ENCODE results near the gene PIAS3.
"Not testable (repeated sequence)": the region's sequence is repeated elsewhere in the genome, so short reads cannot be mapped to it uniquely, and the experiment has no call there.

Gene PIAS3

GRCh38 chr1:145828367-145829026 is 30.4 kb downstream of the PIAS3 start:
- in situ Hi-C loops (cut with MboI; ENCODE audit: low sequenced_read_pairs) = no loop called here

- in situ Hi-C loops (cut with MboI; ENCODE audit: low sequenced_read_pairs) = no loop called here
Measured at GRCh38 chr1:145827966-145828365, 30.9 kb downstream of the PIAS3 start.

GRCh38 chr1:145826030-145826429 is 32.9 kb downstream of the PIAS3 start:
- in situ Hi-C loops (cut with MboI; ENCODE audit: low sequenced_read_pairs) = no loop called here

- in situ Hi-C loops (cut with MboI; ENCODE audit: low sequenced_read_pairs) = no loop called here
Measured at GRCh38 chr1:145824499-145824842, 34.4 kb downstream of the PIAS3 start.

- in situ Hi-C loops (cut with MboI; ENCODE audit: low sequenced_read_pairs) = no loop called here
Measured at GRCh38 chr1:145823565-145824498, 35.0 kb downstream of the PIAS3 start, which contains the start of the genes POLR3C and RNF115. Gene POLR3C, plus strand, starts transcription at chr1:145824200. Its CDS starts 1,577 bp downstream, at chr1:145825777. Gene RNF115, minus strand, starts transcription at chr1:145824095. Its CDS starts 222 bp downstream, at chr1:145823873.

- in situ Hi-C loops (cut with MboI; ENCODE audit: low sequenced_read_pairs) = not testable (repeated sequence)
Measured at GRCh38 chr1:145822779-145823331, 36.0 kb downstream of the PIAS3 start.

- in situ Hi-C loops (cut with MboI; ENCODE audit: low sequenced_read_pairs) = not testable (repeated sequence)
Measured at GRCh38 chr1:145818095-145818494, 40.8 kb downstream of the PIAS3 start.

GRCh38 chr1:145812977-145813810 is 45.7 kb downstream of the PIAS3 start:
- in situ Hi-C loops (cut with MboI; ENCODE audit: low sequenced_read_pairs) = not testable (repeated sequence)

GRCh38 chr1:145806844-145807243 is 52.0 kb downstream of the PIAS3 start:
- in situ Hi-C loops (cut with MboI; ENCODE audit: low sequenced_read_pairs) = no loop called here

GRCh38 chr1:145806408-145806807 is 52.5 kb downstream of the PIAS3 start:
- in situ Hi-C loops (cut with MboI; ENCODE audit: low sequenced_read_pairs) = no loop called here

GRCh38 chr1:145805057-145805456 is 53.8 kb downstream of the PIAS3 start:
- in situ Hi-C loops (cut with MboI; ENCODE audit: low sequenced_read_pairs) = no loop called here

GRCh38 chr1:145804235-145805045 is 54.4 kb downstream of the PIAS3 start:
- in situ Hi-C loops (cut with MboI; ENCODE audit: low sequenced_read_pairs) = no loop called here

- in situ Hi-C loops (cut with MboI; ENCODE audit: low sequenced_read_pairs) = loop anchor here (5.0 kb wide), 1 partner anchor 43 kb away; no protein-coding TSS in a partner anchor
Measured at GRCh38 chr1:145799806-145800205, 59.1 kb downstream of the PIAS3 start.
